Neural progenitor cell (in vitro differentiated cells): ENCODE data around the gene ABLIM2. TPM values are rescaled to one million over a fixed set of nuclear protein-coding genes. Genes with fewer than 3 reads are reported as not detected.

Experiments
- DNase-seq: peaks from one replicate; pipeline ENCODE4 v3.0.0-alpha.2; 2016; ENCODE audit warnings: low spot score
- H2AFZ ChIP-seq: fragments of 200-600 bp; sonication (generic); replicated peaks from 2 replicates; pipeline ENCODE4 v1.6.1; 2016; ENCODE audit warnings: antibody characterized with exemption
- H3F3A ChIP-seq: fragments of 200-600 bp; sonication (generic); 2 replicates; pipeline ENCODE4 v1.6.1; 2016; ENCODE audit warnings: antibody characterized with exemption, low read depth
- H3K27ac ChIP-seq: fragments of 200-600 bp; sonication (generic); 2 replicates; pipeline ENCODE4 v1.5.1; 2016; ENCODE audit warnings: mild to moderate bottlenecking
- H3K27me3 ChIP-seq: fragments of 200-600 bp; sonication (generic); 2 replicates; pipeline ENCODE4 v1.6.1; 2016; ENCODE audit warnings: mild to moderate bottlenecking, moderate library complexity
- H3K36me3 ChIP-seq: fragments of 200-600 bp; sonication (generic); 2 replicates; pipeline ENCODE4 v1.5.1; 2016
- H3K4me1 ChIP-seq: fragments of 200-600 bp; sonication (generic); 2 replicates; pipeline ENCODE4 v1.6.1; 2016; ENCODE audit warnings: mixed run types
- H3K4me2 ChIP-seq: fragments of 200-600 bp; sonication (generic); 2 replicates; pipeline ENCODE4 v1.6.1; 2016
- H3K4me3 ChIP-seq: fragments of 200-600 bp; sonication (generic); 2 replicates; pipeline ENCODE4 v1.5.1; 2016
- H3K79me2 ChIP-seq: fragments of 200-600 bp; sonication (generic); 2 replicates; pipeline ENCODE4 v1.6.1; 2016; ENCODE audit warnings: low read depth
- H3K9ac ChIP-seq: fragments of 200-600 bp; sonication (generic); 2 replicates; pipeline ENCODE4 v1.6.1; 2016
- H3K9me3 ChIP-seq: fragments of 200-600 bp; sonication (generic); 2 replicates; pipeline ENCODE4 v1.5.1; 2016; ENCODE audit warnings: low read depth
- H4K20me1 ChIP-seq: fragments of 200-600 bp; sonication (generic); 2 replicates; pipeline ENCODE4 v1.6.1; 2016; ENCODE audit warnings: low read depth
- H3K27ac Mint-ChIP-seq: 3 replicates; pipeline ENCODE4 v1.8.0; 2021; ENCODE audit warnings: mixed read lengths
- H3K27me3 Mint-ChIP-seq: 2 replicates; pipeline ENCODE4 v1.8.0; 2022; ENCODE audit warnings: low read depth, mild to moderate bottlenecking, inconsistent platforms, moderate library complexity, mixed read lengths; ENCODE audit not compliant: insufficient read depth
- H3K36me3 Mint-ChIP-seq: 3 replicates; pipeline ENCODE4 v1.8.0; 2021; ENCODE audit warnings: mixed read lengths
- H3K4me1 Mint-ChIP-seq: 3 replicates; pipeline ENCODE4 v1.8.0; 2021; ENCODE audit warnings: mixed read lengths
- H3K4me3 Mint-ChIP-seq: 3 replicates; pipeline ENCODE4 v1.8.0; 2021; ENCODE audit warnings: mild to moderate bottlenecking, moderate library complexity, mixed read lengths
- H3K9me3 Mint-ChIP-seq: 3 replicates; pipeline ENCODE4 v1.8.0; 2020; ENCODE audit warnings: mixed read lengths
- EZH2 ChIP-seq: fragments of 200-600 bp; sonication (generic); IDR thresholded peaks from 2 replicates; pipeline ENCODE4 v1.6.1; 2017; ENCODE audit warnings: antibody characterized with exemption, mild to moderate bottlenecking, moderate library complexity
- EZH2phosphoT487 ChIP-seq: fragments of 200-600 bp; sonication (generic); IDR thresholded peaks from 2 replicates; pipeline ENCODE4 v1.6.1; 2017; ENCODE audit warnings: antibody characterized with exemption
- total RNA-seq: library from RNA; depleted of rRNA; stranded (reverse); fragments of >200 nt; gene quantifications from 2 replicates; pipeline ENCODE4 v1.2.3, GENCODE V29; 2015; ENCODE audit warnings: low replicate concordance
- TF ChIP-seq, protein P1 (sequence below): fragments of 200-600 bp; sonication (generic); IDR thresholded peaks from 2 replicates; pipeline ENCODE4 v1.5.1; 2017; ENCODE audit warnings: antibody characterized with exemption, mild to moderate bottlenecking

Gene ABLIM2
- total RNA-seq, 1 donor from 2014 or later: 0.24 TPM

GRCh38 chr4:8081621-8082516 is 76.7 kb downstream of the ABLIM2 start:
- peaks cover 47% of the 10 kb centered on the region for H3K4me1 Mint-ChIP-seq
- peak overlapping the region; percentile 1 for H3K4me3 Mint-ChIP-seq
- Histone ChIP-seq H3K27me3 (no peaks in the 10 kb centered on the region), H3F3A (peaks cover 16% of the 10 kb centered on the region), H3K79me2 (no peaks in the 10 kb centered on the region), H3K4me3 (no peak overlapping the region), H3K27ac (no peak overlapping the region), H3K4me2 (no peak overlapping the region), H3K9ac (no peak overlapping the region), H2AFZ (no peak overlapping the region), H3K9me3 (no peaks in the 10 kb centered on the region), H3K36me3 (no peaks in the 10 kb centered on the region), H3K4me1 (peaks cover 18% of the 10 kb centered on the region), H4K20me1 (no peaks in the 10 kb centered on the region)
- no peaks in the 10 kb centered on the region for H3K9me3 Mint-ChIP-seq
- H3K27me3 Mint-ChIP-seq: peaks cover 20% of the 10 kb centered on the region
- TF ChIP-seq, protein P1, sequence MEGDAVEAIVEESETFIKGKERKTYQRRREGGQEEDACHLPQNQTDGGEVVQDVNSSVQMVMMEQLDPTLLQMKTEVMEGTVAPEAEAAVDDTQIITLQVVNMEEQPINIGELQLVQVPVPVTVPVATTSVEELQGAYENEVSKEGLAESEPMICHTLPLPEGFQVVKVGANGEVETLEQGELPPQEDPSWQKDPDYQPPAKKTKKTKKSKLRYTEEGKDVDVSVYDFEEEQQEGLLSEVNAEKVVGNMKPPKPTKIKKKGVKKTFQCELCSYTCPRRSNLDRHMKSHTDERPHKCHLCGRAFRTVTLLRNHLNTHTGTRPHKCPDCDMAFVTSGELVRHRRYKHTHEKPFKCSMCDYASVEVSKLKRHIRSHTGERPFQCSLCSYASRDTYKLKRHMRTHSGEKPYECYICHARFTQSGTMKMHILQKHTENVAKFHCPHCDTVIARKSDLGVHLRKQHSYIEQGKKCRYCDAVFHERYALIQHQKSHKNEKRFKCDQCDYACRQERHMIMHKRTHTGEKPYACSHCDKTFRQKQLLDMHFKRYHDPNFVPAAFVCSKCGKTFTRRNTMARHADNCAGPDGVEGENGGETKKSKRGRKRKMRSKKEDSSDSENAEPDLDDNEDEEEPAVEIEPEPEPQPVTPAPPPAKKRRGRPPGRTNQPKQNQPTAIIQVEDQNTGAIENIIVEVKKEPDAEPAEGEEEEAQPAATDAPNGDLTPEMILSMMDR: no peak
- TF ChIP-seq EZH2phosphoT487 (no peak), EZH2 (no peak)
- H3K27ac Mint-ChIP-seq: peak overlapping the region; percentile 9
- no peak for DNase-seq
- H3K36me3 Mint-ChIP-seq: no peaks in the 10 kb centered on the region

DNA sequence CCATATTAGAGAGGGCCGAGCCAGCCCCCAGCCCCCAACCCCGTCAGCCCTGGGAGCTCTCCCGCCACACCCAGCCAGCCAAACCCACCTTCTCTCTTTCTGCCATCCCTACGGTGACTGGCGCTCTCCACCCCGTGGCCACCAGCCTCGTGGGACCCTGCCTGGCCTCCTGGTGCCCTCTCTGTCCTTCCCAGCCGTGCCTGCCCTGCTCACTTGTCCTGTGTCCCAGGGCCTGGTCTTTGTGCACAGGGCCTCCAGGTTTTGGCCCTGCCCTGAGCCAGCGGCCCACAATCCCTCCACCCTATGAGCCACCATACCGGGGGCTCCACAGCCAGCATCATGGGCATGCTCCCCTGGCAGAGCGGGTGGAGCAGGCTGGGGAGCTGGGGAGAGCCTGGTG is 77.4 kb downstream of the ABLIM2 start:
- Mint-ChIP-seq H3K36me3 (no peaks in the 10 kb centered on the region), H3K27ac (no peak overlapping the region), H3K4me3 (no peak overlapping the region), H3K27me3 (peaks cover 16% of the 10 kb centered on the region), H3K9me3 (no peaks in the 10 kb centered on the region), H3K4me1 (peaks cover 43% of the 10 kb centered on the region)
- Histone ChIP-seq H4K20me1 (no peaks in the 10 kb centered on the region), H2AFZ (no peak overlapping the region), H3K27me3 (no peaks in the 10 kb centered on the region), H3K4me2 (no peak overlapping the region), H3K9ac (no peak overlapping the region), H3K36me3 (no peaks in the 10 kb centered on the region), H3K27ac (no peak overlapping the region), H3F3A (peaks cover 16% of the 10 kb centered on the region), H3K4me3 (no peak overlapping the region), H3K9me3 (no peaks in the 10 kb centered on the region), H3K79me2 (no peaks in the 10 kb centered on the region), H3K4me1 (peaks cover 18% of the 10 kb centered on the region)
- no peak for DNase-seq
- TF ChIP-seq EZH2 (no peak), EZH2phosphoT487 (no peak)
- TF ChIP-seq, protein P1: no peak

- H3K27ac Mint-ChIP-seq: peak overlapping the region; percentile 50
- no peaks in the 10 kb centered on the region for H3K36me3 ChIP-seq
These were observed 77.9 kb downstream of the ABLIM2 start for GRCh38 chr4:8080754-8081065.

More at GRCh38 chr4:8080754-8081065, 77.9 kb downstream of the ABLIM2 start:
- no peaks in the 10 kb centered on the region for H3K9me3 Mint-ChIP-seq
- Histone ChIP-seq H3K4me3 (no peak overlapping the region), H3K9ac (no peak overlapping the region), H3K4me2 (peak overlapping the region; percentile 31), H3K27me3 (no peaks in the 10 kb centered on the region), H3K4me1 (peaks cover 18% of the 10 kb centered on the region), H3F3A (peaks cover 16% of the 10 kb centered on the region), H3K79me2 (no peaks in the 10 kb centered on the region), H2AFZ (peak overlapping the region; percentile 29), H4K20me1 (no peaks in the 10 kb centered on the region), H3K9me3 (no peaks in the 10 kb centered on the region), H3K27ac (no peak overlapping the region)
- TF ChIP-seq EZH2: no peak
- no peak for TF ChIP-seq EZH2phosphoT487
- TF ChIP-seq, protein P1: no peak
- H3K4me3 Mint-ChIP-seq: no peak overlapping the region
- peaks cover 16% of the 10 kb centered on the region for H3K27me3 Mint-ChIP-seq
- DNase-seq: no peak
- H3K4me1 Mint-ChIP-seq: peaks cover 43% of the 10 kb centered on the region
- no peaks in the 10 kb centered on the region for H3K36me3 Mint-ChIP-seq
